Measurements from ENCODE around the gene PDE7B. TPM values are rescaled to one million over a fixed set of nuclear protein-coding genes. Genes with fewer than 3 reads are reported as not detected.

PDE7B gene
- total and polyA plus RNA-seq, 2 of the 8 experiments (the other 6 are each of a cell fraction or from before 2014, with no cell fraction given): not detected

DNA sequence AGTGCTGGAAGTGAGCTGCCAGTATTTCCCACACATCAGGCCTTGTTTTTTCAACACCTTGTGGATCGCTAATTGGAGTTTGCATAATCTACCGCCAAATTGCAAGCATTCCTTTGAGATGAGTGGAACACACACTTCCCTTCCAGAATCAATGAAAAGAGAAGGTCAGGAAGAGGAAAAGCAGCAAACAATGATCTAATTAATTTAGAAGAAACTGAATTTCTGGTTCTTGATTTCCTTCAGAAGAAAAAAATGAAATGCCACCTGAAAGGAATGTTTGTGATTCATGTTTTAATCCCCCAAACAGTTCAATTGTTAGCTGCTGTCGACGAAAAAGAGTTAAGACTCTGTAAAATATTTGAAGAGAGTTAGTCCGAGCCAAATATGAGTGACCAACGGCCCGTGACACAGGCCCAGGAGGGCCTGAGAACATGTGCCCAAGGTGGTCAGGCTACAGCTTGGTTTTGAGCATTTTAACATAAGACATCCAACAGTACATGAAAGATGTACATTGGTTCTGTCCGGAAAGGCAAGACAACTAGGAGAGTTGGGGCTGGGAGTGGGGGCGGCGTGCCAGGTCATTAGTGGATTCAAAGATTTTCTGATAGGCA is 216.3 kb downstream of the PDE7B start:
- CTCF ChIA-PET (ENCODE audit: partially characterized antibody): no interaction called here
- peak; percentile 55 for FAIRE-seq
- TF ChIP-seq, protein P1, sequence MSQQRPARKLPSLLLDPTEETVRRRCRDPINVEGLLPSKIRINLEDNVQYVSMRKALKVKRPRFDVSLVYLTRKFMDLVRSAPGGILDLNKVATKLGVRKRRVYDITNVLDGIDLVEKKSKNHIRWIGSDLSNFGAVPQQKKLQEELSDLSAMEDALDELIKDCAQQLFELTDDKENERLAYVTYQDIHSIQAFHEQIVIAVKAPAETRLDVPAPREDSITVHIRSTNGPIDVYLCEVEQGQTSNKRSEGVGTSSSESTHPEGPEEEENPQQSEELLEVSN (IDR thresholded peaks at IDR 0.05): no peak; the same call in 1 of the 2 replicates
- TF ChIP-seq EGR1 (IDR thresholded peaks at IDR 0.05; ENCODE audit: borderline replicate concordance, low read depth, low read length): no peak
- no peak for TF ChIP-seq TBP (IDR thresholded peaks at IDR 0.05; ENCODE audit: low read depth, low read length)
- TF ChIP-seq FOSL1 (IDR thresholded peaks at IDR 0.05; ENCODE audit: insufficient read depth, low read depth, low read length): no peak
- TF ChIP-seq CREB1 (IDR thresholded peaks at IDR 0.05): no peak
- TF ChIP-seq KDM1A (IDR thresholded peaks at IDR 0.05; ENCODE audit: borderline replicate concordance, low read length): no peak
- TF ChIP-seq GABPA (IDR thresholded peaks at IDR 0.05; ENCODE audit: borderline replicate concordance, insufficient read depth, low read length): no peak
- no peak for TF ChIP-seq CBX5 (IDR thresholded peaks at IDR 0.05; ENCODE audit: low read depth, low read length)
- TF ChIP-seq SP1 (IDR thresholded peaks at IDR 0.05; ENCODE audit: low read depth, low read length): no peak
- peak; percentile 87 for TF ChIP-seq JUND (IDR thresholded peaks at IDR 0.05; ENCODE audit: low read length)
- no peak for TF ChIP-seq TAF1 (IDR thresholded peaks at IDR 0.05; ENCODE audit: low read depth, low read length)
- no peak for TF ChIP-seq TAF7 (optimal IDR thresholded peaks at IDR 0.05; ENCODE audit: borderline replicate concordance, low read depth, low read length)
- TF ChIP-seq SRF (IDR thresholded peaks at IDR 0.05; ENCODE audit: low read depth, low read length): no peak
- peak; percentile 90 for TF ChIP-seq TEAD4 (IDR thresholded peaks at IDR 0.05; ENCODE audit: low read depth, low read length)

More for the DNA sequence above, 216.3 kb downstream of the PDE7B start:
- Histone ChIP-seq H3K23ac (ENCODE audit: insufficient read length) (no peak overlapping the region), H3K18ac (ENCODE audit: extremely low read depth, low read length) (no peak overlapping the region), H3K14ac (ENCODE audit: insufficient read length) (no peak overlapping the region), H3K79me1 (ENCODE audit: low read depth, low read length) (no peaks in the 10 kb centered on the region), H4K5ac (ENCODE audit: insufficient read length, low read depth, low read length) (no peak overlapping the region), H3K36me3 (ENCODE audit: control insufficient read depth in 2 of 4, insufficient read depth in 4 of 4, low read length in 3 of 4) (no peaks in the 10 kb centered on the region), H3K9me3 (ENCODE audit: insufficient read depth in 2 of 2, low read depth in 1 of 2, low read length in 1 of 2) (no peaks in the 10 kb centered on the region), H3K4me3 (ENCODE audit: extremely low read depth in 1 of 4, insufficient read depth in 2 of 4, low read depth in 3 of 4, low read length in 4 of 4) (no peak overlapping the region), H2AK5ac (ENCODE audit: low read depth, low read length) (no peak overlapping the region), H3K56ac (replicated peaks; ENCODE audit: insufficient read length, low read depth, low read length) (no peak overlapping the region), H3K79me2 (ENCODE audit: control insufficient read depth in 1 of 2, insufficient read depth in 2 of 2, low read length in 2 of 2) (no peaks in the 10 kb centered on the region), H3K4me1 (replicated peaks in 1 of 4; ENCODE audit: control insufficient read depth in 3 of 4, insufficient read depth in 4 of 4, low read length in 3 of 4) (peaks cover 0 to 5% (median 2%) of the 10 kb centered on the region in 4 experiments; a peak in 2 of 7 replicates), H2AFZ (ENCODE audit: low read length) (no peak overlapping the region), H3K4me2 (ENCODE audit: insufficient read depth in 1 of 2, low read depth in 2 of 2, low read length in 2 of 2) (no peak overlapping the region), H4K91ac (replicated peaks; ENCODE audit: insufficient read length, low read length) (no peak overlapping the region), H3K23me2 (ENCODE audit: low read depth, low read length) (no peaks in the 10 kb centered on the region), H3K27ac (ENCODE audit: low read depth, low read length) (no peak overlapping the region), H2BK120ac (replicated peaks; ENCODE audit: low read depth, low read length) (no peak overlapping the region), H2BK20ac (ENCODE audit: low read length) (peak overlapping the region; percentile 68; the same call in 1 of the 2 replicates), H3K27me3 (replicated peaks in 1 of 4; ENCODE audit: control insufficient read depth in 3 of 4, extremely low read depth in 1 of 4, insufficient read depth in 3 of 4, low read length in 3 of 4) (no peaks in the 10 kb centered on the region), H4K8ac (ENCODE audit: extremely low read depth, insufficient read depth, low read length) (no peak overlapping the region), H2BK15ac (ENCODE audit: low read length) (no peak overlapping the region), H4K20me1 (replicated peaks in 1 of 2; ENCODE audit: control insufficient read depth in 1 of 2, insufficient read depth in 2 of 2, low read length in 2 of 2) (no peaks in the 10 kb centered on the region), H3K9ac (replicated peaks in 1 of 4; ENCODE audit: extremely low read depth in 1 of 4, low read depth in 3 of 4, low read length in 3 of 4) (no peak overlapping the region; a peak in 1 of 7 replicates), H2BK5ac (ENCODE audit: low read depth, low read length) (peak overlapping the region; percentile 60; the same call in 1 of the 2 replicates), H3K4ac (replicated peaks; ENCODE audit: insufficient read length, low read depth, low read length) (no peak overlapping the region), H2BK12ac (ENCODE audit: low read depth, low read length) (0 out of 2 replicates have a peak overlapping the region, but pooled peaks have one; percentile 75)
- peak; percentile 17 to 48 for DNase-seq (ENCODE audit: low read depth in 1 of 2, low spot score in 2 of 2)
- POLR2A ChIA-PET (ENCODE audit: partially characterized antibody): interaction anchor here (0.6 to 1.2 kb wide), 2 partner anchors 182 to 423 kb away, joined by 3 to 4 read pairs; partner anchors contain the start of gene MTFR2
- WGBS, 2 experiments (ENCODE audit: extremely low coverage in 1 of 2, insufficient coverage in 1 of 2, insufficient read length in 1 of 2, insufficient replicate concordance in 2 of 2, low coverage in 1 of 2, low lambda C conversion rate in 2 of 2, missing lambda C conversion rate in 1 of 2): 72% methylated on average over 10 of the region's 10 CpGs; no CpG with 5 or more reads in 1 of the 2 experiments

All from H1 (cell line).